Neural crest cell (in vitro differentiated cells): ENCODE measurements around the gene BARHL2. TPM values are rescaled to one million over a fixed set of nuclear protein-coding genes. Genes with fewer than 3 reads are reported as not detected.

Experiments used
- DNase-seq: peaks from one replicate; pipeline ENCODE4 v3.0.0; 2021; ENCODE audit warnings: low read depth, mixed read lengths, low spot score
- H3K27ac Mint-ChIP-seq: one replicate; pipeline ENCODE4 v1.8.0; 2021; ENCODE audit warnings: mild to moderate bottlenecking, mixed read lengths; ENCODE audit not compliant: unreplicated experiment
- H3K27me3 Mint-ChIP-seq: 2 replicates; pipeline ENCODE4 v1.8.0; 2021; ENCODE audit warnings: low read depth, mild to moderate bottlenecking, mixed read lengths
- H3K36me3 Mint-ChIP-seq: 2 replicates; pipeline ENCODE4 v1.8.0; 2021; ENCODE audit warnings: low read depth, mild to moderate bottlenecking, mixed read lengths
- H3K4me1 Mint-ChIP-seq: 2 replicates; pipeline ENCODE4 v1.8.0; 2021; ENCODE audit warnings: mixed read lengths
- H3K4me3 Mint-ChIP-seq: one replicate; pipeline ENCODE4 v1.8.0; 2021; ENCODE audit warnings: mild to moderate bottlenecking, mixed read lengths
- H3K9me3 Mint-ChIP-seq: 2 replicates; pipeline ENCODE4 v1.8.0; 2021; ENCODE audit warnings: mixed read lengths
- total RNA-seq: library from RNA; stranded (reverse); gene quantifications from 2 replicates; pipeline ENCODE4 v1.2.1, GENCODE V29; 2021
- TF ChIP-seq, protein P1 (sequence below): fragments of 200-600 bp; sonication (generic); conservative IDR thresholded peaks from 2 replicates; pipeline ENCODE4 v1.5.0; 2021; ENCODE audit warnings: antibody characterized with exemption, mild to moderate bottlenecking

BARHL2 gene
- total RNA-seq, 1 donor from 2014 or later, result not detected

DNA sequence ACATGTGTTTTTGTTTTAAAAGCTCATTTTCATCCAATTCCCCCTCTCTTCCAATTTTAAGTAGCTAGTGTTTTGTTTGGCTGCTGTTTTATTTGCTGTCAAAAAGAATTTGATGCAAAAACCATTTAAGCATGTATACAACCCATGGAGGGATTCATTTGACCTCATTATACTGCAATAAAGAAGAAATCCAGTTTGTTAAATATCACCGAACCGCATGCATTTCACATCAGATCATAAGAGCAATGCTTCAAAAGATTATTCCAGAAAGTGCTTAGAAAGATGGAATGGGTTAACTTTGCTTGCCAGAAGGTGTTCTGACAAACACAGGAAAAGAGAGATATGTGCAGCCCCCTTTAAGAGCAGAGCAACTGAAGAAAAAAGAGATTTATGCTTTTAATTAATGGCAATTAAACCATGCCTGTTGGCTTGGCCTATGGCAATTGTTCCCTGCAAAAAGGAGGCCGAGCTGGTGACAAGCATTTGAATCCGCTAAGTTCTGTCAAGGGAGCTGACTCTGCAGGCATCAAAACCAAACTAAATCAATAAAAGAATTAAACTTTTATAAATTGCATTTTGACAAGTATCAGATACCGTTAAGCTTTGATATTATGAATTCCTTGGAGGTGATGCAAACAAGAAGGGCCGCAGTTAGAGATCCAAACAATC lies 14.4 kb upstream of the BARHL2 start:
- H3K27me3 Mint-ChIP-seq, result peaks cover 98% of the 10 kb centered on the region
- no peak for DNase-seq
- H3K9me3 Mint-ChIP-seq, result no peaks in the 10 kb centered on the region
- TF ChIP-seq, protein P1, sequence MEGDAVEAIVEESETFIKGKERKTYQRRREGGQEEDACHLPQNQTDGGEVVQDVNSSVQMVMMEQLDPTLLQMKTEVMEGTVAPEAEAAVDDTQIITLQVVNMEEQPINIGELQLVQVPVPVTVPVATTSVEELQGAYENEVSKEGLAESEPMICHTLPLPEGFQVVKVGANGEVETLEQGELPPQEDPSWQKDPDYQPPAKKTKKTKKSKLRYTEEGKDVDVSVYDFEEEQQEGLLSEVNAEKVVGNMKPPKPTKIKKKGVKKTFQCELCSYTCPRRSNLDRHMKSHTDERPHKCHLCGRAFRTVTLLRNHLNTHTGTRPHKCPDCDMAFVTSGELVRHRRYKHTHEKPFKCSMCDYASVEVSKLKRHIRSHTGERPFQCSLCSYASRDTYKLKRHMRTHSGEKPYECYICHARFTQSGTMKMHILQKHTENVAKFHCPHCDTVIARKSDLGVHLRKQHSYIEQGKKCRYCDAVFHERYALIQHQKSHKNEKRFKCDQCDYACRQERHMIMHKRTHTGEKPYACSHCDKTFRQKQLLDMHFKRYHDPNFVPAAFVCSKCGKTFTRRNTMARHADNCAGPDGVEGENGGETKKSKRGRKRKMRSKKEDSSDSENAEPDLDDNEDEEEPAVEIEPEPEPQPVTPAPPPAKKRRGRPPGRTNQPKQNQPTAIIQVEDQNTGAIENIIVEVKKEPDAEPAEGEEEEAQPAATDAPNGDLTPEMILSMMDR, result no peak
- H3K36me3 Mint-ChIP-seq, result no peaks in the 10 kb centered on the region
- no peak overlapping the region for H3K27ac Mint-ChIP-seq
- H3K4me3 Mint-ChIP-seq, result peak overlapping the region; percentile 2
- H3K4me1 Mint-ChIP-seq, result peaks cover 20% of the 10 kb centered on the region

GRCh38 chr1:90730243-90731022 lies 13.3 kb upstream of the BARHL2 start:
- Mint-ChIP-seq H3K27me3 (peaks cover 99% of the 10 kb centered on the region), H3K4me3 (peak overlapping the region; percentile 71), H3K9me3 (no peaks in the 10 kb centered on the region), H3K4me1 (peaks cover 31% of the 10 kb centered on the region), H3K27ac (no peak overlapping the region), H3K36me3 (no peaks in the 10 kb centered on the region)
- TF ChIP-seq, protein P1, result no peak
- DNase-seq, result no peak

DNA sequence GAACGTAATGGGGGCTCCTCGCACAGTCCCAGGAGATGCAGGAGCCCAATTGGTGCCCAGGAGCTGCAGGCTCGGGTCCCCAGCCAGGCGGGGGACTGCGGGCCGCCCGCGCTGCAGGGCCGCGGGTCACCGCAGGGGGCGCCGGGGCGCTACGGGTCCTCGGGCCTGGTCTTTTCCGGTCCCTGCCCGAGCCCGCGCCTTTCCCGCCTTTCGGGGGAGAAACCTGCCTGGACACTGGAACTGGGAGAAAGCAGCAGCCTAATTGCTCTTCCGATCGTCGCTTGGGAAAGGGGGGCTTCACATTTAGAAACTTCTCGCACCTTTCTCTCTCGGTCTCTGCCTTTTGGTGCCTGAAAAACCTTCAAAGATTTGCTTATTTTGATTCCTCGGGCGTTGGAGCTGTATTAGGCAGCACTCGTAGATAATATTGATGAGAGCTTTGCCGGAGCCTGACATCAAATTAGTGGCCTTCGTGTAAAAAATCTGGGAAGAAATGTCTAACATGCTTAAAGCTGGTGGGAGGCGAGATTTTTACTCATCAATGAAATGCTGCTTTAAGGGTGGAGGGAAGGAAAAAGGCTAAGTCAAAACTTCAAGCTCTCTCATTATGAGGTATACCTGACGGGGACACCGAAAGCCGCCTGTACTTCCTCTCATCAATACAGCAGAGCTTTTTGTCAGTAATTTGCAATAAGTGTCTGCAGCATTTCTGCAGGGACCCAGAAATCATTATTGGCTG lies 12.6 kb upstream of the BARHL2 start:
- Mint-ChIP-seq H3K27ac (no peak overlapping the region), H3K9me3 (no peaks in the 10 kb centered on the region), H3K4me3 (peak overlapping the region; percentile 77), H3K27me3 (peaks cover 99% of the 10 kb centered on the region), H3K36me3 (no peaks in the 10 kb centered on the region), H3K4me1 (peaks cover 36% of the 10 kb centered on the region)
- DNase-seq, result peak; percentile 81
- TF ChIP-seq, protein P1, result peak; percentile 78

DNA sequence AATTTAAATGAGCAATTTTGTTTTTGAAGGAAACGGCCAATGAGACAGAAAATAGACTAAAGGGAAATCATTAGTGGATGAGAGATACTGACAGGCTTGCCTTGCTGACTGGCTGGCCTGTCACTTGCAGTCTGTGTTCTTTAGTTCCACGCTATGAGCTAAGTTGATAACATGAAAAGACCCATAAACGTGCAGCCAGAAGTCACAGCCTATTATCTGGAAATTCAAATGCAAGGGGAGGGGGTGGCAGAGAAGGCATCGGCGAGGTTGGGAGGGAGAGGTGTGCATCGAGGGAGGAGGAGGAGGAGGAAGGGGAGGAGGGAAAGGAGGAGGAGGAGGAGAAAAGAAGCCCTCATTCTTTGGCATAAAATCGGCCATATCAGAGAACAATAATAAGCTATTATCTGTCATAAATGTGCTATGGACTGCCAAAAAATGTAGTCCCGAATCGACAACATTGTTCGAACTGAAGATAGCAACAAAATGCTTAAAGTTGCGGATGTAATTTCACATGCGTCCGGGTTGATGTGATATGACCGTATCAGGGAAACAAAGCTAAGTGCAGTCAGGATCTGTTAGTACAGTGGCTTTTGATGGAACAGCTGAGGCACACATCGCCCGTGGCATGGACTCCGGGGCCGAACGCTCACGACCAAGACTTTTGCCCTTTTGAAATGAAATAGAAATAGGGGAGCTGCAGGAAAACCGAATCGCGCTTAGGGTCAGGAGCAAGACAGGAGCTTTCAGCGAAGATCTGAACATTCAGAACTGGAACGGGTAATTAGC lies 11.6 kb upstream of the BARHL2 start:
- peaks cover 99% of the 10 kb centered on the region for H3K27me3 Mint-ChIP-seq
- no peaks in the 10 kb centered on the region for H3K36me3 Mint-ChIP-seq
- no peak overlapping the region for H3K27ac Mint-ChIP-seq
- peaks cover 42% of the 10 kb centered on the region for H3K4me1 Mint-ChIP-seq
- no peaks in the 10 kb centered on the region for H3K9me3 Mint-ChIP-seq
- DNase-seq, result no peak
- peak overlapping the region; percentile 41 for H3K4me3 Mint-ChIP-seq
- TF ChIP-seq, protein P1, result no peak
